ENCODE results near the gene CDH13.
A peak's percentile ranks its signal among the peaks of the same experiment; 100 is the strongest.

CDH13 gene

GRCh38 chr16:82629441-82630027, 2.8 kb downstream of the CDH13 start:
- DNase-seq, result no peak

DNA sequence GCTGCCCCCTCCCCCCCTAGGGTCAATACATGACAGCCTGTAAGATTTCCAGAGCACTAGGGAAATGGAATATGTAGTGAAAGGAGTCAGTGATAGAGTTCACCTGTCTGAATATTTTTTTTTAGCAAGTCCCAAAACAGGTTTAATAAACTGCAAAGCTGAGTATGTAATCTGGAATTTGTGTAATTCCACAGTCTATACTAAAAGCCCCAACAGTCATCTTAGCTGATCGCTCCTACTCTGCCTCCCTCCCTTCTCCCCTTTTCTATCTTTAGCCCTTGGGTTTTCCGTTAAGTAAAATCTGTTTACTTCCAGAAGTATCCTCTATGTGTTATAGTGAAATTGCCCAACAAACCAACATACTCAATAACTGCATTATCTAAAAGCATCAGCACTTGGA, 3.5 kb downstream of the CDH13 start:
- DNase-seq, result no peak

GRCh38 chr16:82630688-82631087, 3.9 kb downstream of the CDH13 start:
- no peak for DNase-seq

- DNase-seq, result no peak
Measured at GRCh38 chr16:82631701-82632685, 5.2 kb downstream of the CDH13 start.

DNA sequence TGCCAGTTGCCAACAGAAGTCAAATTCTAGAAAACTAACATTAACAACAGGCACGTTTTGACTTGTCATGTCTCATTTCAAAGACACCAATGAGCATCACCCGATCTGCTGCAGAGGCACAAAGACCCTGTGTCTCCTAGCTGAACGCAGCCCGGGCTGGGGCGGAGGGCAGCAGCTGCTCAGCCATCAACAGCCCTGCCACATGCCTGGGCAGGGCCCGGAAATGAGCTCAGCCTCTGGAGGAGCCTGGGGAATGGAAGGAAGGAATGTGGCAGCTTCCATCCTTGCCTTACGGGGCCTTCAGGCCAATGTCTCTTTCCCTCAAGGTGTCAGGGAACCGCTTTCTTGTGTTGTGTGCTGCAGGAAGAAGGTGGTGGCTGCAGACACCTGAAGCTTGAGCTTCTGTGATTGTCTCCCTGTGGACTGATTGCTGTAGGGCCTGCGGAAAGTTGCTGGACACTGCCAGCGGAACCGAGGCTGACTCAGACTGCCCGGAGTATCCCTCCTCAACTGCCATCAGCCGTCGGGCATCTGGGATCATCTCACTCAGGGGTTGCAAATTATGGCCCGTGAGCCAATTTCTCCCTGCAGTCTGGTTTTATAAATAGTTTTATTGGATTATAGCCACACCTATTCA, 7.3 kb downstream of the CDH13 start:
- DNase-seq, result no peak

- no peak for DNase-seq
Measured at GRCh38 chr16:82634955-82635610, 8.3 kb downstream of the CDH13 start.

GRCh38 chr16:82636485-82636884, 9.7 kb downstream of the CDH13 start:
- DNase-seq, result no peak

- no peak for DNase-seq
Measured at GRCh38 chr16:82636958-82637357, 10.2 kb downstream of the CDH13 start.

DNA sequence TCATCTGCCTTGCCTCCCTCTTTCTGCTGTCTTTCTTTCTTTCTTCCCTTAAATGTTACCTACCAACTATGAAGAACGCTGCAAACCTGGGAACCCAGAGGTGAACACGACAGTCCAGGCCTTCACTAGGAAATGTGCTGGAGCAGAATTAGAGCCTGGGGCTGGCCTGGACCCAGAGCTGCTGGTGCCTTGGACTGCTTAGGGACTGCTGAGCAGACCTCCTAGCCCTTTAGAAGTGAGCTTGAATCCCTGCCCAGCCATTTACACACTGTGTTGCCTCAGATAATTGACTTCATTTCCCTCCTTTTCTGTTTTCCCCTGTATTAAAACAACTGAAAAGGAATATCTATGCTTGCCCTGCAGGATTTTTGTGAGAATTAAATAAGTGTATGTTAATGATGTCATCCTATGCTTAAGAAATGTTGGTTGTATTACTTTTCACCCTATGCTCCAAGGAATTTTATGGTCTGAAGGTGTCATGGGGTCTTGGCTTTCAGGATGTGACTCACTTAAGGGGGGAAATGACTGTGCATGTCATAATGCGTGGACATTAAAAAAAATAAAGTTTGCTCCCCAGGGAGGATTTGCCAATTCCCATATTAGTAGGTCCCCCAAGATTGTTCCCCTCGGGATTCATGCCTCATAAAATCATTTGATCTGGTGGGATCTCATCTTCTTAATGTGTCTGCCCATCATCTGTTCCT, 11.5 kb downstream of the CDH13 start:
- peak; percentile 55 for DNase-seq

- DNase-seq, result no peak
Measured at GRCh38 chr16:82639263-82639662, 12.5 kb downstream of the CDH13 start.

GRCh38 chr16:82639666-82640336, 13.0 kb downstream of the CDH13 start:
- peak; percentile 26 for DNase-seq

DNA sequence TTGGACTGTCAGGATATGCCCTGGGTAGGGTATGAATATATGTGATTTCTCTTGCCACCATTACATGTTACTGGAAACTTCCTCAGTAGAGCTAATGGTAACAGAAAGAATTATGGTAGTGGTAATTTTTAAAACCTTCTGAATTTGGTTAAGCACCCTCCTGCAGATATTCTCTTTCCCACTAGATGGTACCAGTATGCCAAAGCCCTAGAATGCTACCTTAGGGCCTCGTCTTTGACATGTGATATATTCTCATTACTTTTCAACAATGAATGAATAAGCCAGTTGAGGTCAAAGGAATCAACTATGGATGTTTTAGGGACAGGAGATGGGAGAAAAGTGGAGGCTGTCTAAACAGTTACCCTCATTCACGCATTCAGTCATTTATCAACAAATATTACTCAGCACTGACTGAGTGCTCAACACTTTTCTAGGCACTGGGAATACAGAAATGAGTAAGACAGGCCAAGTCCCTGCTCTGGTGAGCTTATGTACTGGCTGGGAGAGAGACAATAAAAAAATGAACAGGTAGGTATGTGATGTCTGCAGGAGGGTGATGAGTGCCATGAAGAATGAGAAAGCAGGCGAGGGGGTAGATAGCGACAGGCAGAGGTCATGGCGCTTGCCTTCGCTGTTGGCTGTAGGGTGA, 14.7 kb downstream of the CDH13 start:
- no peak for DNase-seq

GRCh38 chr16:82643136-82643535, 16.4 kb downstream of the CDH13 start:
- no peak for DNase-seq

DNA sequence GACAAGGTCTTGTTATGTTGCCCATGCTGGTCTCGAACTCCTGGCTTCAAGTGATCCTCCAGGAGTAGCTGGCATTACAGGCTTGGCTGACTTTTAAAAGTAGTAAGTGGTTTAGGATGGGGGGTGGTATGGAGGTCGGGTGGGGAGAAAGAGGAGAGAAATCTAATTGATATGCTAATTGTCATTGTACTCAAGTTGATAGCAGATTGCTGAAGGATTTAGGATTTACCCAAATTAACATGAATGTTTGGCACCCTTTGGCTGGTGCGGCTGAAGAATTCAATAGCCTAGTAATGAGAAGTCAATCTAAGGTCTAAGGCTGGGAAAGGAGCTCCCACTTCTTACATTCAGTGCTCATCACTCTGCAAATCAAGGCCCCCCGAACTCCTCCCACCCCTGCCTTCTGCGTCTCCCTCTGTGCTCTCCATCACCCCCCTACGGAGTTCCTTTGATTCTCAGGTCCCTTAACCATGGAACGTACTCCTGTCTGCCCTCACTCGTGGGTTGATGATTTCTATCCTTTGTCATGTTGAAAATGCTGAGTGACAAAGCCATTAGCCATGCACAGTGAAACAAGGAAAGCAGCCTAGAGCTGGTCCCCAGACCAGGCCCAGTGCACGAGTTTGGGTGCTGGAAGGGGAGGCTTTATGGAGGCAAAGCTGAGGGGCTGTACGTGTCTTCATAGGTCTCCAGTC, 17.3 kb downstream of the CDH13 start:
- DNase-seq, result no peak

DNA sequence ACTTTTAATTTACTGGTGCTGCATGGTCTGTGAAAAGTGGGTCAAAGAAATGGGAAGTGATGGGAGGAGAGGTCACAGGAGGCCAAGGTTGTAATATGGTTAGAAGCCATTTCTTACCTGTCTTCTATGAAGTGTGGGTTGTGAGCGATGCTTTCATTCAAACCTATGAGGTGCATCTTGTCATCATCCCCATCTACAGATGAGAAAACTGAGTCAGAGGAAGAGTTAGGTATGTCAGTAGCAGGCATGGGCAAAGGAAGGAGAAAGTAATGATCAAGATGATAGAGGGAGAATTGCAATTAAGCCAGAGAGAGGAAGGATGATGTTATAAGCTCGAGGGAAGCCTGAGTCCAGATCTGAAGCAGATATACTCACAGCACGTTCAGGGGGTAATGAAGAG, 19.7 kb downstream of the CDH13 start:
- no peak for DNase-seq

DNA sequence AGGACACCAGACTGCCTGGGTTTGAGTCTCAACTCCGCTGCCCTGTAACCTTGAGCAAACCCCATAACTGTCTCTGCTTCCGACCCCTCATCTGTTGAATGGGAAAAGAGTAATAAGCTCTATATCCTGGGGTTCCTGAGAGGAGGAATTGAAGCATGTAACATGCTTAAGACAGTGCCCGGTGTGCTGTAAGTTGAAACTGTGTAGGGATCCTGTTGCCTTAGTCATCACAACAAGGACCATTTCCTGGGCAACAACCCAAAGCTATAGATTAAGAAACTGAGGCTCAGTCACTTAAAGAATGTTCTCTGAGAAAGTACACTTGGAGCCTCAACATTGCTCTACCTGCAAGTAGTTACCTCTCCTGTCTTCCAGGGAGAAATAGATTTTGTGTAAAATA, 23.0 kb downstream of the CDH13 start:
- no peak for DNase-seq

GRCh38 chr16:82650804-82651203, 24.0 kb downstream of the CDH13 start:
- no peak for DNase-seq

GRCh38 chr16:82651921-82652601, 25.3 kb downstream of the CDH13 start:
- no peak for DNase-seq

- no peak for DNase-seq
Measured at GRCh38 chr16:82652826-82653225, 26.1 kb downstream of the CDH13 start.

Data from NCI-H226 (cell line).